B cell (primary cell): Measurements from ENCODE around the gene ZNF836. TPM values are rescaled to one million over a fixed set of nuclear protein-coding genes. Genes with fewer than 3 reads are reported as not detected.

Source experiments
- ATAC-seq: fragments of 200-7000 bp; cut with Tn5 transposase; one replicate; pipeline ENCODE4 v1.10.0; 2021; ENCODE audit warnings: low read depth, mild to moderate bottlenecking, moderate number of reproducible peaks, moderate library complexity
- CTCF ChIA-PET: fragments of 350-600 bp; sonication (Branson Sonifier 250); formaldehyde crosslinking; loops from one replicate; lab custom pipeline; 2021; ENCODE audit warnings: antibody characterized with exemption, inconsistent platforms; lab: Charles Lee
- POLR2A ChIA-PET: fragments of 350-600 bp; sonication (Branson Sonifier 250); formaldehyde crosslinking; loops from one replicate; lab custom pipeline; 2021; ENCODE audit warnings: antibody characterized with exemption; lab: Charles Lee
- DNase-seq: peaks from one replicate; pipeline ENCODE4 v3.0.0; 2013
- H2AFZ ChIP-seq: 2 replicates; pipeline ENCODE4 v1.6.1; 2012; ENCODE audit warnings: mild to moderate bottlenecking, low read depth, low read length; ENCODE audit not compliant: insufficient read depth, poor library complexity, severe bottlenecking
- H3K27ac ChIP-seq, 2 donors: 1 replicate in 1 of 2; 2 replicates in 1 of 2; pipeline ENCODE4 v1.5.1; 2012 to 2013; ENCODE audit warnings: low read length in 2 of 2, mild to moderate bottlenecking in 2 of 2, moderate library complexity in 1 of 2
- H3K27me3 ChIP-seq, 4 experiments: fragments of 200-600 bp in 1 of 4; sonication (generic) in 1 of 4; replicated peaks in 1 of 4; 1 replicate in 2 of 4; 2 replicates in 2 of 4; pipeline versions ENCODE4 v1.6.1 to v1.7.0; 2013 to 2016; ENCODE audit warnings: low read length in 3 of 4, mild to moderate bottlenecking in 2 of 4, mixed read lengths in 1 of 4, moderate library complexity in 1 of 4; ENCODE audit not compliant: insufficient read depth in 4 of 4, control insufficient read depth in 3 of 4; ENCODE audit errors: control extremely low read depth in 1 of 4
- H3K36me3 ChIP-seq, 2 experiments: replicated peaks in 1 of 2; 1 replicate in 1 of 2; 2 replicates in 1 of 2; pipeline versions ENCODE4 v1.6.1 to v1.7.1; 2013; ENCODE audit warnings: low read length in 1 of 2; ENCODE audit not compliant: insufficient read depth in 2 of 2, control insufficient read depth in 1 of 2; ENCODE audit errors: control extremely low read depth in 1 of 2, extremely low read depth in 1 of 2
- H3K4me1 ChIP-seq, 2 donors: fragments of 200-600 bp in 1 of 2; sonication (generic) in 1 of 2; 1 replicate in 1 of 2; 2 replicates in 1 of 2; pipeline versions ENCODE4 v1.5.1 to v1.6.1; 2013 to 2017; ENCODE audit warnings: low read length in 2 of 2; ENCODE audit not compliant: control insufficient read depth in 2 of 2, insufficient read depth in 2 of 2
- H3K4me2 ChIP-seq: replicated peaks from 2 replicates; pipeline ENCODE3; 2012; ENCODE audit warnings: mild to moderate bottlenecking, low read depth, low read length; ENCODE audit not compliant: poor library complexity, severe bottlenecking
- H3K4me3 ChIP-seq, 5 experiments: fragments of 200-600 bp in 1 of 5; sonication (generic) in 1 of 5; 1 replicate in 3 of 5; 2 replicates in 2 of 5; pipeline versions ENCODE4 v1.5.1 to v1.7.0; 2011 to 2016; ENCODE audit warnings: low read length in 4 of 5, mild to moderate bottlenecking in 4 of 5, low read depth in 2 of 5, control low read depth in 1 of 5, moderate library complexity in 1 of 5; ENCODE audit not compliant: insufficient read depth in 1 of 5; ENCODE audit errors: control extremely low read depth in 1 of 5, extremely low read depth in 1 of 5
- H3K79me2 ChIP-seq: fragments of 200-600 bp; sonication (generic); one replicate; pipeline ENCODE4 v1.6.0; 2016; ENCODE audit warnings: low read length; ENCODE audit not compliant: control insufficient read depth, insufficient read depth
- H3K9ac ChIP-seq: fragments of 200-600 bp; sonication (generic); 2 replicates; pipeline ENCODE4 v1.6.1; 2017; ENCODE audit warnings: mild to moderate bottlenecking, low read length, moderate library complexity
- H3K9me3 ChIP-seq, 3 donors: one replicate each; pipeline versions ENCODE4 v1.6.1 to v1.7.1; 2013; ENCODE audit warnings: low read length in 2 of 3; ENCODE audit not compliant: control insufficient read depth in 2 of 3, insufficient read depth in 1 of 3; ENCODE audit errors: control extremely low read depth in 1 of 3
- H4K20me1 ChIP-seq: 2 replicates; pipeline ENCODE4 v1.6.0; 2012; ENCODE audit warnings: mild to moderate bottlenecking, low read length; ENCODE audit not compliant: insufficient read depth, control insufficient read depth, poor library complexity, severe bottlenecking
- H3K27ac Mint-ChIP-seq: one replicate; pipeline ENCODE4 v1.8.0; 2021; ENCODE audit warnings: mixed read lengths
- H3K27me3 Mint-ChIP-seq: one replicate; pipeline ENCODE4 v1.8.0; 2021; ENCODE audit warnings: mixed read lengths
- H3K4me1 Mint-ChIP-seq: one replicate; pipeline ENCODE4 v1.8.0; 2021; ENCODE audit warnings: mixed read lengths
- H3K4me3 Mint-ChIP-seq: one replicate; pipeline ENCODE4 v1.8.0; 2021; ENCODE audit warnings: mixed read lengths
- H3K9me3 Mint-ChIP-seq: one replicate; pipeline ENCODE4 v1.8.0; 2022; ENCODE audit warnings: mixed read lengths; ENCODE audit not compliant: insufficient read depth
- EZH2 ChIP-seq: IDR thresholded peaks from 2 replicates; pipeline ENCODE4 v1.6.1; 2012; ENCODE audit warnings: borderline replicate concordance, low read depth, mild to moderate bottlenecking, moderate library complexity, low read length; ENCODE audit not compliant: insufficient read depth, poor library complexity, severe bottlenecking
- WGBS: methylation state at CpG from one replicate; pipeline ENCODE4 v1.1.5; 2013; ENCODE audit warnings: missing lambda C conversion rate; ENCODE audit not compliant: insufficient coverage; 5-methylcytosine and 5-hydroxymethylcytosine counted together
- intact Hi-C: fragments of 100-400 bp; cut with micrococcal nuclease; formaldehyde crosslinking; loops from one replicate; pipeline ENCODE4 v1.10.0; 2022
- polyA plus RNA-seq: library from polyadenylated mRNA; depleted of rRNA; stranded (reverse); fragments of >200 nt; gene quantifications from 2 replicates; pipeline ENCODE4 v1.2.3, GENCODE V29; 2012
- total RNA-seq, 2 donors: library from RNA; stranded (reverse); fragments of 120-200 nt in 1 of 2; gene quantifications; 1 replicate in 1 of 2; 2 replicates in 1 of 2; pipeline versions ENCODE4 v1.2.3 to v1.2.4, GENCODE V29; 2013 to 2022
- TF ChIP-seq, protein P1 (sequence below): fragments of 200-600 bp; IDR thresholded peaks from one replicate; pipeline ENCODE4 v1.8.0; 2022; ENCODE audit warnings: antibody characterized with exemption, mild to moderate bottlenecking

ZNF836 gene
- total and polyA plus RNA-seq, 2 donors (not counting 1 experiment from before 2014, with no cell fraction given), result 8.1 to 46.4 TPM

DNA sequence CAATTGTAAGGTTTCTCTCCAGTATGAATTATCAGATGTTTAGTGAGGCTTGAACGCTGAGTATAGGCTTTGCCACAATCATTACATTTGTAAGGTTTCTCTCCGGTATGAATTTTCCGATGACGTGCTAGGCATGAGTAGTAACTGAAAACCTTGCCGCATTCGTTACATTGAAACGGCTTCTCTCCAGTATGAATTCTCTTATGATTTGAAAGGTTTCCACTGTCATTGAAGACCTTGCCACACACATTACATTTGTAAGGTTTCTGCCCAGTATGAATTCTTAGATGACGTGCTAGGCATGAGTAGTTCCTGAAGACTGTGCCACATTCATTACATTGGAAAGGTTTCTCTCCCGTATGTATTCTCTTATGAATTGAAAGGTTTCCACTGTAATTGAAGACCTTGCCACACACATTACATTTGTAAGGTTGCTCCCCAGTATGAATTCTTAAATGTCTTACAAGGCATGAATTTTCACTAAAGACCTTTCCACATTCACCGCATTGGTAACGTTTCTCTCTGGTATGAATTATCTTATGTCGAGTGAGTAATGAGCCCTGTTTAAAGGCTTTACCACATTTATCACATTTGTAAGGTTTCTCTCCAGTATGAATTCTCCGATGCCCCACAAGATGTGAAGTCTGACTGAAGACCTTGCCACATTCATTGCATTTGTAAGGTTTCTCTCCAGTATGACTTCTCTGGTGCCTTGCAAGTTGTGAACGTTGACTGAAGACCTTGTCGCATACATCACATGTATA, 15.6 kb downstream of the ZNF836 start:
- peaks cover 33 to 82% (median 47%) of the 10 kb centered on the region in 3 donors for H3K9me3 ChIP-seq
- intact Hi-C loops, result no loop called here
- H2AFZ ChIP-seq, result no peak overlapping the region
- TF ChIP-seq, protein P1, sequence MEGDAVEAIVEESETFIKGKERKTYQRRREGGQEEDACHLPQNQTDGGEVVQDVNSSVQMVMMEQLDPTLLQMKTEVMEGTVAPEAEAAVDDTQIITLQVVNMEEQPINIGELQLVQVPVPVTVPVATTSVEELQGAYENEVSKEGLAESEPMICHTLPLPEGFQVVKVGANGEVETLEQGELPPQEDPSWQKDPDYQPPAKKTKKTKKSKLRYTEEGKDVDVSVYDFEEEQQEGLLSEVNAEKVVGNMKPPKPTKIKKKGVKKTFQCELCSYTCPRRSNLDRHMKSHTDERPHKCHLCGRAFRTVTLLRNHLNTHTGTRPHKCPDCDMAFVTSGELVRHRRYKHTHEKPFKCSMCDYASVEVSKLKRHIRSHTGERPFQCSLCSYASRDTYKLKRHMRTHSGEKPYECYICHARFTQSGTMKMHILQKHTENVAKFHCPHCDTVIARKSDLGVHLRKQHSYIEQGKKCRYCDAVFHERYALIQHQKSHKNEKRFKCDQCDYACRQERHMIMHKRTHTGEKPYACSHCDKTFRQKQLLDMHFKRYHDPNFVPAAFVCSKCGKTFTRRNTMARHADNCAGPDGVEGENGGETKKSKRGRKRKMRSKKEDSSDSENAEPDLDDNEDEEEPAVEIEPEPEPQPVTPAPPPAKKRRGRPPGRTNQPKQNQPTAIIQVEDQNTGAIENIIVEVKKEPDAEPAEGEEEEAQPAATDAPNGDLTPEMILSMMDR, result no peak
- TF ChIP-seq EZH2, result no peak
- DNase-seq (no peak), ATAC-seq (no peak)
- Mint-ChIP-seq H3K4me1 (no peaks in the 10 kb centered on the region), H3K27me3 (no peaks in the 10 kb centered on the region), H3K27ac (no peak overlapping the region), H3K4me3 (no peak overlapping the region), H3K9me3 (peaks cover 39% of the 10 kb centered on the region)
- CTCF ChIA-PET, result no interaction called here
- H3K4me2 ChIP-seq, result no peak overlapping the region
- H3K4me3 ChIP-seq, result peak overlapping the region in 1 of 5 experiments; percentile 26
- H3K27me3 ChIP-seq, result no peaks in the 10 kb centered on the region
- H3K4me1 ChIP-seq, result no peaks in the 10 kb centered on the region
- H4K20me1 ChIP-seq, result no peaks in the 10 kb centered on the region
- 98% methylated on average over 5 of the region's 15 CpGs for WGBS
- no peaks in the 10 kb centered on the region for H3K79me2 ChIP-seq
- H3K36me3 ChIP-seq, result peaks cover 18 to 41% of the 10 kb centered on the region in 2 experiments
- POLR2A ChIA-PET, result no interaction called here
- H3K9ac ChIP-seq, result no peak overlapping the region
- H3K27ac ChIP-seq, result no peak overlapping the region

DNA sequence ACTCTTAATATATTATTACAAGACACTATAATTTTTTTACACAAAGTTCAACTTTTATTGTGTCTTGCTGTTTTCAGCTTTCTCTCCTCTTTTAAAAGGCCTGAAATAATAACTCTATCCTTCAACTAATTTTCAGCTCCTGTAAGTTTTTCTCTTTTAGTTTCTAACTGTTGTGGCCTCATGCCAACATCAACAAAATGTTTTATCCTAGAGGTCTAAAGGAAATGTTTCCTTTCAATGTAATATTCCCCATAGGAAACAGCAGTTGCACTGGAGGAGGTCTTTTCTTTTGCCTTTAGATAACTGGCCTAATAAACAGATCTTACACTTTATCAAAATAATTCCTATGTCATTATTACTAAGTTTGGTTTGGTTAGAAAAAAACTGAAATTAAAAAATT, 23.2 kb downstream of the ZNF836 start:
- ChIA-PET POLR2A (no interaction called here), CTCF (no interaction called here)
- Histone ChIP-seq H3K4me3 (no peak overlapping the region), H3K4me1 (peaks cover 4 to 5% of the 10 kb centered on the region in 2 donors), H3K27me3 (no peaks in the 10 kb centered on the region), H3K4me2 (no peak overlapping the region), H4K20me1 (no peaks in the 10 kb centered on the region), H3K9me3 (peaks cover 0 to 42% (median 39%) of the 10 kb centered on the region in 3 donors), H3K36me3 (no peaks in the 10 kb centered on the region), H3K27ac (no peak overlapping the region), H2AFZ (no peak overlapping the region), H3K9ac (no peak overlapping the region), H3K79me2 (no peaks in the 10 kb centered on the region)
- TF ChIP-seq EZH2, result no peak
- TF ChIP-seq, protein P1, result no peak
- DNase-seq (no peak), ATAC-seq (no peak)
- no peak overlapping the region for H3K27ac Mint-ChIP-seq
- no peak overlapping the region for H3K4me3 Mint-ChIP-seq
- H3K27me3 Mint-ChIP-seq, result no peaks in the 10 kb centered on the region
- intact Hi-C loops, result no loop called here
- peaks cover 10% of the 10 kb centered on the region for H3K9me3 Mint-ChIP-seq
- peaks cover 7% of the 10 kb centered on the region for H3K4me1 Mint-ChIP-seq
